ENCODE measurements around the gene SDHA. TPM values are rescaled to one million over a fixed set of nuclear protein-coding genes. Genes with fewer than 3 reads are reported as not detected.
"Not testable (repeated sequence)": the region's sequence is repeated elsewhere in the genome, so short reads cannot be mapped to it uniquely, and the experiment has no call there.

Gene SDHA
- total and polyA plus RNA-seq, 12 donors: 116 to 296 (median 202) TPM

- no peak overlapping the region for H3K4me3 ChIP-seq
- WGBS, 4 donors: 95 to 97% (median 96%) methylated on average over 14 of the region's 14 CpGs
- no peaks in the 10 kb centered on the region for H3K27me3 ChIP-seq
- DNase-seq: peak in 1 of 7 donors; percentile 39
- TF ChIP-seq POLR2A (IDR thresholded peaks at IDR 0.05) (no peak), CTCF (IDR thresholded peaks at IDR 0.05) (no peak)
- peaks cover 0 to 66% of the 10 kb centered on the region in 2 donors for H3K36me3 ChIP-seq (replicated peaks in 1 of 2)
- intact Hi-C loops (cut with DNase I): no loop called here
- no peaks in the 10 kb centered on the region for H3K9me3 ChIP-seq (replicated peaks in 1 of 3)
- peaks cover 0 to 14% of the 10 kb centered on the region in 2 donors for H3K4me1 ChIP-seq (replicated peaks in 1 of 2)
- H3K27ac ChIP-seq: no peak overlapping the region
Observed at GRCh38 chr5:225334-225733, 7.2 kb downstream of the SDHA start.

- H3K4me3 ChIP-seq; H3K4me1 ChIP-seq (replicated peaks in 1 of 2); H3K27me3 ChIP-seq; intact Hi-C loops (cut with DNase I); DNase-seq; H3K9me3 ChIP-seq (replicated peaks in 1 of 3); H3K27ac ChIP-seq: not testable (repeated sequence)
- H3K36me3 ChIP-seq (replicated peaks in 1 of 2): peaks cover 0 to 85% of the 10 kb centered on the region in 2 donors
- 89 to 96% (median 95%) methylated on average over 3 to 15 of the region's 17 CpGs for WGBS, 4 donors
Observed at GRCh38 chr5:227375-227774, 9.3 kb downstream of the SDHA start.

GRCh38 chr5:228886-229285, 10.8 kb downstream of the SDHA start:
- 70 to 96% (median 90%) methylated on average over 3 of the region's 3 CpGs for WGBS, 4 donors

GRCh38 chr5:230711-231110, 12.6 kb downstream of the SDHA start:
- Histone ChIP-seq H3K27ac (no peak overlapping the region), H3K27me3 (no peaks in the 10 kb centered on the region), H3K4me3 (no peak overlapping the region), H3K36me3 (replicated peaks in 1 of 2) (peaks cover 0 to 92% of the 10 kb centered on the region in 2 donors), H3K4me1 (replicated peaks in 1 of 2) (no peaks in the 10 kb centered on the region), H3K9me3 (replicated peaks in 1 of 3) (no peaks in the 10 kb centered on the region)
- TF ChIP-seq CTCF (IDR thresholded peaks at IDR 0.05) (no peak), POLR2A (IDR thresholded peaks at IDR 0.05) (no peak)
- DNase-seq: no peak
- intact Hi-C loops (cut with DNase I): no loop called here
- 93 to 98% (median 96%) methylated on average over 8 to 14 of the region's 14 CpGs for WGBS, 4 donors

More at GRCh38 chr5:228886-229285, 10.8 kb downstream of the SDHA start:
- Histone ChIP-seq H3K9me3 (replicated peaks in 1 of 3) (no peaks in the 10 kb centered on the region), H3K27me3 (no peaks in the 10 kb centered on the region), H3K27ac (no peak overlapping the region), H3K36me3 (replicated peaks in 1 of 2) (peaks cover 0 to 98% of the 10 kb centered on the region in 2 donors), H3K4me3 (no peak overlapping the region), H3K4me1 (replicated peaks in 1 of 2) (no peaks in the 10 kb centered on the region)
- DNase-seq: no peak
- intact Hi-C loops (cut with DNase I): no loop called here
- TF ChIP-seq CTCF (IDR thresholded peaks at IDR 0.05) (no peak), POLR2A (IDR thresholded peaks at IDR 0.05) (no peak)

- Histone ChIP-seq H3K36me3 (replicated peaks in 1 of 2) (peaks cover 0 to 90% of the 10 kb centered on the region in 2 donors), H3K4me3 (no peak overlapping the region), H3K9me3 (replicated peaks in 1 of 3) (no peaks in the 10 kb centered on the region), H3K27me3 (no peaks in the 10 kb centered on the region), H3K4me1 (replicated peaks in 1 of 2) (no peaks in the 10 kb centered on the region), H3K27ac (no peak overlapping the region)
- intact Hi-C loops (cut with DNase I): no loop called here
- TF ChIP-seq POLR2A (IDR thresholded peaks at IDR 0.05) (no peak), CTCF (IDR thresholded peaks at IDR 0.05) (no peak)
- no peak for DNase-seq
- 89 to 90% (median 89%) methylated on average over 13 of the region's 13 CpGs for WGBS, 4 donors
Observed at GRCh38 chr5:231661-232060, 13.5 kb downstream of the SDHA start.

GRCh38 chr5:233426-233825, 15.3 kb downstream of the SDHA start:
- DNase-seq; H3K4me1 ChIP-seq (replicated peaks in 1 of 2); H3K4me3 ChIP-seq; H3K27ac ChIP-seq; H3K27me3 ChIP-seq; intact Hi-C loops (cut with DNase I); H3K9me3 ChIP-seq (replicated peaks in 1 of 3): not testable (repeated sequence)
- WGBS, 4 donors: 95 to 96% (median 95%) methylated on average over 20 of the region's 20 CpGs
- H3K36me3 ChIP-seq (replicated peaks in 1 of 2): peaks cover 0 to 84% of the 10 kb centered on the region in 2 donors
